Stimulated activated naive CD8-positive, alpha-beta T cell treated with anti-CD3 and anti-CD28 coated beads, Interleukin-15, Interleukin-2, amounts not matched to agents 100 ng/mL and 50 ng/mL, for 24 hours (primary cell): ENCODE measurements around the gene LYZL1.

Experiments
- H3K27ac Mint-ChIP-seq: one replicate; pipeline ENCODE4 v1.8.0; 2021; ENCODE audit warnings: mild to moderate bottlenecking, mixed read lengths
- H3K27me3 Mint-ChIP-seq: one replicate; pipeline ENCODE4 v1.8.0; 2021; ENCODE audit warnings: mixed read lengths
- H3K36me3 Mint-ChIP-seq: one replicate; pipeline ENCODE4 v1.8.0; 2021; ENCODE audit warnings: low read depth, mixed read lengths
- H3K4me1 Mint-ChIP-seq: one replicate; pipeline ENCODE4 v1.8.0; 2021; ENCODE audit warnings: low read depth, mixed read lengths
- H3K4me3 Mint-ChIP-seq: one replicate; pipeline ENCODE4 v1.8.0; 2021; ENCODE audit warnings: mild to moderate bottlenecking, mixed read lengths
- H3K9me3 Mint-ChIP-seq: one replicate; pipeline ENCODE4 v1.8.0; 2021; ENCODE audit warnings: mixed read lengths

LYZL1 gene

GRCh38 chr10:29254123-29255046 is 34.5 kb upstream of the LYZL1 start:
- H3K27me3 Mint-ChIP-seq = peaks cover 25% of the 10 kb centered on the region
- no peak overlapping the region for H3K4me3 Mint-ChIP-seq
- no peak overlapping the region for H3K27ac Mint-ChIP-seq
- no peaks in the 10 kb centered on the region for H3K36me3 Mint-ChIP-seq
- no peaks in the 10 kb centered on the region for H3K4me1 Mint-ChIP-seq
- H3K9me3 Mint-ChIP-seq = peaks cover 2% of the 10 kb centered on the region

- H3K4me3 Mint-ChIP-seq = no peak overlapping the region
- H3K27me3 Mint-ChIP-seq = peaks cover 22% of the 10 kb centered on the region
- no peaks in the 10 kb centered on the region for H3K36me3 Mint-ChIP-seq
- H3K27ac Mint-ChIP-seq = no peak overlapping the region
- H3K9me3 Mint-ChIP-seq = peaks cover 3% of the 10 kb centered on the region
- no peaks in the 10 kb centered on the region for H3K4me1 Mint-ChIP-seq
Observed at GRCh38 chr10:29255104-29255503, 33.8 kb upstream of the LYZL1 start.

- H3K4me1 Mint-ChIP-seq = no peaks in the 10 kb centered on the region
- H3K27ac Mint-ChIP-seq = no peak overlapping the region
- H3K36me3 Mint-ChIP-seq = no peaks in the 10 kb centered on the region
- H3K9me3 Mint-ChIP-seq = peaks cover 3% of the 10 kb centered on the region
- H3K4me3 Mint-ChIP-seq = no peak overlapping the region
- peaks cover 21% of the 10 kb centered on the region for H3K27me3 Mint-ChIP-seq
Observed at GRCh38 chr10:29256019-29256418, 32.9 kb upstream of the LYZL1 start.

GRCh38 chr10:29256586-29256985 is 32.3 kb upstream of the LYZL1 start:
- Mint-ChIP-seq H3K27me3 (peaks cover 17% of the 10 kb centered on the region), H3K4me3 (no peak overlapping the region), H3K36me3 (no peaks in the 10 kb centered on the region), H3K9me3 (peaks cover 3% of the 10 kb centered on the region), H3K4me1 (no peaks in the 10 kb centered on the region), H3K27ac (no peak overlapping the region)

- Mint-ChIP-seq H3K27me3 (peaks cover 16% of the 10 kb centered on the region), H3K4me1 (no peaks in the 10 kb centered on the region), H3K4me3 (no peak overlapping the region), H3K9me3 (peaks cover 3% of the 10 kb centered on the region), H3K36me3 (no peaks in the 10 kb centered on the region), H3K27ac (no peak overlapping the region)
Observed at GRCh38 chr10:29257106-29257783, 31.6 kb upstream of the LYZL1 start.

- Mint-ChIP-seq H3K27me3 (peaks cover 16% of the 10 kb centered on the region), H3K36me3 (no peaks in the 10 kb centered on the region), H3K4me1 (no peaks in the 10 kb centered on the region), H3K9me3 (peaks cover 3% of the 10 kb centered on the region), H3K27ac (no peak overlapping the region), H3K4me3 (no peak overlapping the region)
Observed at GRCh38 chr10:29257784-29258135, 31.1 kb upstream of the LYZL1 start.

- Mint-ChIP-seq H3K4me1 (no peaks in the 10 kb centered on the region), H3K9me3 (peaks cover 3% of the 10 kb centered on the region)
Observed at GRCh38 chr10:29259498-29259897, 29.4 kb upstream of the LYZL1 start.

GRCh38 chr10:29263506-29263905 is 25.4 kb upstream of the LYZL1 start:
- H3K4me3 Mint-ChIP-seq = no peak overlapping the region
- no peak overlapping the region for H3K27ac Mint-ChIP-seq
- no peaks in the 10 kb centered on the region for H3K4me1 Mint-ChIP-seq
- H3K27me3 Mint-ChIP-seq = peaks cover 7% of the 10 kb centered on the region
- peaks cover 3% of the 10 kb centered on the region for H3K9me3 Mint-ChIP-seq
- H3K36me3 Mint-ChIP-seq = no peaks in the 10 kb centered on the region

More at GRCh38 chr10:29259498-29259897, 29.4 kb upstream of the LYZL1 start:
- Mint-ChIP-seq H3K36me3 (no peaks in the 10 kb centered on the region), H3K27ac (no peak overlapping the region), H3K27me3 (peaks cover 10% of the 10 kb centered on the region), H3K4me3 (no peak overlapping the region)

- Mint-ChIP-seq H3K27me3 (peaks cover 7% of the 10 kb centered on the region), H3K27ac (no peak overlapping the region), H3K4me3 (no peak overlapping the region), H3K36me3 (no peaks in the 10 kb centered on the region), H3K4me1 (no peaks in the 10 kb centered on the region), H3K9me3 (no peaks in the 10 kb centered on the region)
Observed at GRCh38 chr10:29265210-29265768, 23.6 kb upstream of the LYZL1 start.

GRCh38 chr10:29266641-29267040 is 22.2 kb upstream of the LYZL1 start:
- no peak overlapping the region for H3K27ac Mint-ChIP-seq
- H3K4me3 Mint-ChIP-seq = no peak overlapping the region
- peaks cover 7% of the 10 kb centered on the region for H3K27me3 Mint-ChIP-seq
- no peaks in the 10 kb centered on the region for H3K4me1 Mint-ChIP-seq
- H3K9me3 Mint-ChIP-seq = no peaks in the 10 kb centered on the region
- H3K36me3 Mint-ChIP-seq = no peaks in the 10 kb centered on the region

- H3K4me1 Mint-ChIP-seq = no peaks in the 10 kb centered on the region
- H3K4me3 Mint-ChIP-seq = no peak overlapping the region
- no peaks in the 10 kb centered on the region for H3K36me3 Mint-ChIP-seq
- H3K27me3 Mint-ChIP-seq = no peaks in the 10 kb centered on the region
- no peak overlapping the region for H3K27ac Mint-ChIP-seq
- no peaks in the 10 kb centered on the region for H3K9me3 Mint-ChIP-seq
Observed at GRCh38 chr10:29268011-29268410, 20.9 kb upstream of the LYZL1 start.

GRCh38 chr10:29269486-29269885 is 19.4 kb upstream of the LYZL1 start:
- H3K4me1 Mint-ChIP-seq = no peaks in the 10 kb centered on the region
- H3K36me3 Mint-ChIP-seq = no peaks in the 10 kb centered on the region
- no peak overlapping the region for H3K27ac Mint-ChIP-seq
- H3K4me3 Mint-ChIP-seq = no peak overlapping the region
- H3K27me3 Mint-ChIP-seq = no peaks in the 10 kb centered on the region
- no peaks in the 10 kb centered on the region for H3K9me3 Mint-ChIP-seq

- no peak overlapping the region for H3K27ac Mint-ChIP-seq
- no peaks in the 10 kb centered on the region for H3K9me3 Mint-ChIP-seq
- H3K27me3 Mint-ChIP-seq = peaks cover 3% of the 10 kb centered on the region
- H3K4me1 Mint-ChIP-seq = no peaks in the 10 kb centered on the region
- H3K4me3 Mint-ChIP-seq = no peak overlapping the region
- no peaks in the 10 kb centered on the region for H3K36me3 Mint-ChIP-seq
Observed at GRCh38 chr10:29270883-29271282, 18.0 kb upstream of the LYZL1 start.

GRCh38 chr10:29271877-29272276 is 17.0 kb upstream of the LYZL1 start:
- no peaks in the 10 kb centered on the region for H3K36me3 Mint-ChIP-seq
- H3K27me3 Mint-ChIP-seq = peaks cover 3% of the 10 kb centered on the region
- H3K4me1 Mint-ChIP-seq = no peaks in the 10 kb centered on the region
- no peak overlapping the region for H3K27ac Mint-ChIP-seq
- no peak overlapping the region for H3K4me3 Mint-ChIP-seq
- no peaks in the 10 kb centered on the region for H3K9me3 Mint-ChIP-seq

GRCh38 chr10:29273478-29273877 is 15.4 kb upstream of the LYZL1 start:
- Mint-ChIP-seq H3K36me3 (no peaks in the 10 kb centered on the region), H3K27ac (no peak overlapping the region), H3K4me1 (no peaks in the 10 kb centered on the region), H3K9me3 (no peaks in the 10 kb centered on the region), H3K27me3 (peaks cover 3% of the 10 kb centered on the region), H3K4me3 (no peak overlapping the region)
